ENCODE measurements around the gene C6orf62.
"Not testable (repeated sequence)": the region's sequence is repeated elsewhere in the genome, so short reads cannot be mapped to it uniquely, and the experiment has no call there.

Gene C6orf62

DNA sequence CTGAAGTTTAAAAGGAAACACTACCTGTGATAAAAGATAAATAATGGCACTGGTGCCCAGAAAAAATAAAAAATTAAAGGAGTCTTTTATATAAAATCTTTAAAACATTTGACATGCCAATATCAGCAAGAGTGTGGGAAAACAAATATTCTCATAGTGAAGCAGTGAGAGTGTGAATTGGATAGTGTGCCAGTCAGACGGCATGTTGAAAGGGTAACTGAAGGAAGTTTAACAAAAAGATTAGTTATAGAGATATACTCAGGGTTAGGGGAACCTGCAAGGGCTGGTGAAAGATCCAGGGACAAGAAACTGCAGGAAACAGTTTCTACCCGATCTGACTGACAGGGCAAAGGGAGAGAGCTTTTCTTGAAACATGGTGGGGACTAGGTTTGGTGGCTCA is 33.5 kb upstream of the C6orf62 start:
- TF ChIP-seq, protein P1, sequence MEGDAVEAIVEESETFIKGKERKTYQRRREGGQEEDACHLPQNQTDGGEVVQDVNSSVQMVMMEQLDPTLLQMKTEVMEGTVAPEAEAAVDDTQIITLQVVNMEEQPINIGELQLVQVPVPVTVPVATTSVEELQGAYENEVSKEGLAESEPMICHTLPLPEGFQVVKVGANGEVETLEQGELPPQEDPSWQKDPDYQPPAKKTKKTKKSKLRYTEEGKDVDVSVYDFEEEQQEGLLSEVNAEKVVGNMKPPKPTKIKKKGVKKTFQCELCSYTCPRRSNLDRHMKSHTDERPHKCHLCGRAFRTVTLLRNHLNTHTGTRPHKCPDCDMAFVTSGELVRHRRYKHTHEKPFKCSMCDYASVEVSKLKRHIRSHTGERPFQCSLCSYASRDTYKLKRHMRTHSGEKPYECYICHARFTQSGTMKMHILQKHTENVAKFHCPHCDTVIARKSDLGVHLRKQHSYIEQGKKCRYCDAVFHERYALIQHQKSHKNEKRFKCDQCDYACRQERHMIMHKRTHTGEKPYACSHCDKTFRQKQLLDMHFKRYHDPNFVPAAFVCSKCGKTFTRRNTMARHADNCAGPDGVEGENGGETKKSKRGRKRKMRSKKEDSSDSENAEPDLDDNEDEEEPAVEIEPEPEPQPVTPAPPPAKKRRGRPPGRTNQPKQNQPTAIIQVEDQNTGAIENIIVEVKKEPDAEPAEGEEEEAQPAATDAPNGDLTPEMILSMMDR (IDR thresholded peaks at IDR 0.05; ENCODE audit: low read depth, low read length) = no peak
- no peak for DNase-seq (ENCODE audit: extremely low read depth, low read depth)

DNA sequence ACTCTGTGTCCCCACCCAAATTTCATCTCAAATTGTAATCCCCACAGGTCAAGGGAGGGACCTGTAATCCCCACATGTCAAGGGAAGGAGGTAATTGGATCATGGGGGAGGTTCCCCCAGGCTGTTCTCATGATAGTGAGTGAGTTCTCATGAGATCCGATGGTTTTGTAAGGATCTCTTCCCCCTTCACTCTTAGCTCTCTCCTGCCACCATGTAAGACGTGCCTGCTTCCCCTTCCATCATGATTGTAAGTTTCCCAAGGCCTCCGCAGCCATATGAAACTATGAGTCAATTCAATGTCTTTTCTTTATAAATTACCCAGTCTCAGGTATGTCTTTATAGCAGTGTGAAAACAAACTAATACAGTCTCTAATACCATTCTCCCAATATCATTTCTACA is 31.9 kb upstream of the C6orf62 start:
- DNase-seq (ENCODE audit: extremely low read depth, low read depth) = not testable (repeated sequence)

- DNase-seq (ENCODE audit: extremely low read depth, low read depth) = no peak
- TF ChIP-seq, protein P1 (IDR thresholded peaks at IDR 0.05; ENCODE audit: low read depth, low read length) = no peak
Measured at GRCh38 chr6:24749297-24749696, 30.3 kb upstream of the C6orf62 start.

DNA sequence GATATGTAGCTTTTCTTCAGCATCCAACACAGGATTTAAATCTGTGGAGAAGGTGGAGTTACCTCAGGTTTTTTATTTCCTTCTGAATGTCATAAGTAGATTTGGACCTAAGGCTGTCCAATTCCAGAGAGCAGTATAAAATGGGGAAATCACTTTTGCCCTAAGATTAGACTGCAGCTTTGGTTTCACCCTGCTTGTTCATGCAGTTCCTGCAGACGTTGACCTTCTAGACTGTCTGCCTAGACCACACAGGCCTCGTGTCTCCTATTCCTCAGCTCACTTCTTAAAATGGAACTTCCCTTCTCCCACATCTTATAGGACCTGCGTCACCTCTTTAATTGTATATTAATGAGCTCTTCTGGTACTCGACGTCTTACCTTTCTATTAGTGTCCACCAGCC is 26.0 kb upstream of the C6orf62 start:
- TF ChIP-seq, protein P1 (IDR thresholded peaks at IDR 0.05; ENCODE audit: low read depth, low read length) = no peak
- no peak for DNase-seq (ENCODE audit: extremely low read depth, low read depth)

- TF ChIP-seq, protein P1 (IDR thresholded peaks at IDR 0.05; ENCODE audit: low read depth, low read length) = no peak
- DNase-seq (ENCODE audit: extremely low read depth, low read depth) = no peak
Measured at GRCh38 chr6:24743944-24744335, 25.0 kb upstream of the C6orf62 start.

DNA sequence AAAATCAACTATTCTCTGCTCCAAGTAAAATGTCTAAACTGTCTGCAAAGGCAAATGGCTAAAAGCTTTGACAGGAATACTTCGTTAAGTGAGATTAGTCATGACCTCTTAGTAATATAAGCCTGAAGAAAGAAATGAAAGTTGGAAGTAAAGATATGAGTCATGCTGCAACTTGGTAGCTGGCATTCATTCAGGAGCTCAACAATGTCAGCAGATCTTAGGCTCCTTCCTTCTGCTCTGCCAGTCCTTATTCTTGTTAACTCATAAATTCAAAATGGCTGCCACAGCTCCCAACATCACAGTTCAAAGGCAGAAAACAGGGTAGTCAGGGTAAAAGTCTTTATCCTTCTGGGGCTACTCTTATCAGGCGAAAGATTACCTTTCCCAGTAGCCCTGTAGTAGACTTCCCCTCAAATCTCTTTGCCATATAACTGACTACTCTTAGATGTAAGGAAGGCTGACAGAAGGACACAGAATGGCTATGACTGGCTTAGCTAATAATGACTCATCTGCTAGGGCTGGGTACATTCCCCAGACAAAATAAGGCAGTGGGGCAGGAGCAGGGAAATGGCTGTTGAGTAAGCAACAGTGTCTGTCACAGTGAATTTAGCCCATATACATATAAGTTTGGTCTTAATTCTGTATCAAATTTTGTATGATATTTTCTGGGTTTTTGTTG is 24.4 kb upstream of the C6orf62 start:
- DNase-seq (ENCODE audit: extremely low read depth, low read depth) = peak; percentile 86

GRCh38 chr6:24742216-24742738 is 23.3 kb upstream of the C6orf62 start:
- TF ChIP-seq, protein P1 (IDR thresholded peaks at IDR 0.05; ENCODE audit: low read depth, low read length) = no peak
- DNase-seq (ENCODE audit: extremely low read depth, low read depth) = no peak

More for the DNA sequence above, 24.4 kb upstream of the C6orf62 start:
- TF ChIP-seq, protein P1 (IDR thresholded peaks at IDR 0.05; ENCODE audit: low read depth, low read length) = no peak

DNA sequence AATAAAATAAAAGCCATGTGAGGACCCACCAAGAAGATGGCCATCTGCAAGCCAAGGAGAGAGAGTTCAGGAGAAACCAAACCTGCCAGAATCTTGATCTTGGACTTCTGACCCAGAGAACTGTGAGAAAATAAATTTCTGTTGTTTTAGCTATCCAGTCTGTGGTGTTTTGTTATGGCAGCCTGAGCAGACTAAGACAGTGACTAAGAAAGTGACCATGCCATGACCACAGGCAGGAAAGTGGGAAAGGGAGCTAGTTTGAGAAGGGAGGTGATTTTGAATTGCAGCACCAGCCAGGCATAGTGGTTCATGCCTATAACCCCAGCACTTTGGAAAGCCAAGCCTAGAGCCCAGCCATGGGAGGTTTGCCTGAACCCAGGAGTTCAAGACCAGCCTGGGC is 21.9 kb upstream of the C6orf62 start:
- TF ChIP-seq, protein P1 (IDR thresholded peaks at IDR 0.05; ENCODE audit: low read depth, low read length) = no peak
- DNase-seq (ENCODE audit: extremely low read depth, low read depth) = no peak
